Measurements from ENCODE around the gene TNIK.
"Not testable (repeated sequence)": the region's sequence is repeated elsewhere in the genome, so short reads cannot be mapped to it uniquely, and the experiment has no call there.

The TNIK gene

GRCh38 chr3:171430530-171430929 is 29.7 kb downstream of the TNIK start:
- no peak for DNase-seq (ENCODE audit: insufficient read length)
- no peak for FAIRE-seq
- TF ChIP-seq TAF1 (IDR thresholded peaks at IDR 0.05; ENCODE audit: borderline replicate concordance, low read depth, low read length) = no peak
- no peak for TF ChIP-seq POLR2AphosphoS5 (IDR thresholded peaks at IDR 0.05; ENCODE audit: low read depth, low read length)
- TF ChIP-seq POLR2A (IDR thresholded peaks at IDR 0.05; ENCODE audit: low read depth, low read length) = no peak

- DNase-seq (ENCODE audit: insufficient read length) = no peak
- FAIRE-seq = no peak
- TF ChIP-seq TAF1 (IDR thresholded peaks at IDR 0.05; ENCODE audit: borderline replicate concordance, low read depth, low read length) (no peak), POLR2AphosphoS5 (IDR thresholded peaks at IDR 0.05; ENCODE audit: low read depth, low read length) (no peak), POLR2A (IDR thresholded peaks at IDR 0.05; ENCODE audit: low read depth, low read length) (no peak)
Measured at GRCh38 chr3:171429635-171430034, 30.6 kb downstream of the TNIK start.

- FAIRE-seq (no peak), DNase-seq (ENCODE audit: insufficient read length) (no peak)
- no peak for TF ChIP-seq POLR2AphosphoS5 (IDR thresholded peaks at IDR 0.05; ENCODE audit: low read depth, low read length)
- TF ChIP-seq TAF1 (IDR thresholded peaks at IDR 0.05; ENCODE audit: borderline replicate concordance, low read depth, low read length) = no peak
- no peak for TF ChIP-seq POLR2A (IDR thresholded peaks at IDR 0.05; ENCODE audit: low read depth, low read length)
Measured at GRCh38 chr3:171428892-171429291, 31.3 kb downstream of the TNIK start.

GRCh38 chr3:171428321-171428787 is 31.9 kb downstream of the TNIK start:
- DNase-seq (ENCODE audit: insufficient read length) (no peak), FAIRE-seq (no peak)
- TF ChIP-seq TAF1 (IDR thresholded peaks at IDR 0.05; ENCODE audit: borderline replicate concordance, low read depth, low read length) = no peak
- no peak for TF ChIP-seq POLR2AphosphoS5 (IDR thresholded peaks at IDR 0.05; ENCODE audit: low read depth, low read length)
- no peak for TF ChIP-seq POLR2A (IDR thresholded peaks at IDR 0.05; ENCODE audit: low read depth, low read length)

- DNase-seq (ENCODE audit: insufficient read length) (no peak), FAIRE-seq (no peak)
- TF ChIP-seq POLR2A (IDR thresholded peaks at IDR 0.05; ENCODE audit: low read depth, low read length) (no peak), TAF1 (IDR thresholded peaks at IDR 0.05; ENCODE audit: borderline replicate concordance, low read depth, low read length) (no peak), POLR2AphosphoS5 (IDR thresholded peaks at IDR 0.05; ENCODE audit: low read depth, low read length) (no peak)
Measured at GRCh38 chr3:171427771-171428320, 32.4 kb downstream of the TNIK start.

GRCh38 chr3:171424063-171424462 is 36.1 kb downstream of the TNIK start:
- FAIRE-seq; DNase-seq (ENCODE audit: insufficient read length): not testable (repeated sequence)

GRCh38 chr3:171422855-171423254 is 37.4 kb downstream of the TNIK start:
- not testable (repeated sequence) for DNase-seq (ENCODE audit: insufficient read length); FAIRE-seq

- FAIRE-seq = no peak
- TF ChIP-seq POLR2AphosphoS5 (IDR thresholded peaks at IDR 0.05; ENCODE audit: low read depth, low read length) (no peak), POLR2A (IDR thresholded peaks at IDR 0.05; ENCODE audit: low read depth, low read length) (no peak), TAF1 (IDR thresholded peaks at IDR 0.05; ENCODE audit: borderline replicate concordance, low read depth, low read length) (no peak)
Measured at GRCh38 chr3:171420667-171421066, 39.5 kb downstream of the TNIK start.

GRCh38 chr3:171419457-171419856 is 40.7 kb downstream of the TNIK start:
- TF ChIP-seq POLR2AphosphoS5 (IDR thresholded peaks at IDR 0.05; ENCODE audit: low read depth, low read length) = no peak
- no peak for FAIRE-seq
- no peak for DNase-seq (ENCODE audit: insufficient read length)

More at GRCh38 chr3:171420667-171421066, 39.5 kb downstream of the TNIK start:
- DNase-seq (ENCODE audit: insufficient read length) = no peak

- no peak for TF ChIP-seq TAF1 (IDR thresholded peaks at IDR 0.05; ENCODE audit: borderline replicate concordance, low read depth, low read length)
- TF ChIP-seq POLR2A (IDR thresholded peaks at IDR 0.05; ENCODE audit: low read depth, low read length) = no peak
- no peak for DNase-seq (ENCODE audit: insufficient read length)
- FAIRE-seq = no peak
Measured at GRCh38 chr3:171417813-171418212, 42.4 kb downstream of the TNIK start.

- TF ChIP-seq POLR2A (IDR thresholded peaks at IDR 0.05; ENCODE audit: low read depth, low read length) (no peak), TAF1 (IDR thresholded peaks at IDR 0.05; ENCODE audit: borderline replicate concordance, low read depth, low read length) (no peak), POLR2AphosphoS5 (IDR thresholded peaks at IDR 0.05; ENCODE audit: low read depth, low read length) (no peak)
- FAIRE-seq = no peak
- no peak for DNase-seq (ENCODE audit: insufficient read length)
Measured at GRCh38 chr3:171417137-171417536, 43.1 kb downstream of the TNIK start.

- DNase-seq (ENCODE audit: insufficient read length) (no peak), FAIRE-seq (no peak)
- TF ChIP-seq POLR2A (IDR thresholded peaks at IDR 0.05; ENCODE audit: low read depth, low read length) (no peak), TAF1 (IDR thresholded peaks at IDR 0.05; ENCODE audit: borderline replicate concordance, low read depth, low read length) (no peak), POLR2AphosphoS5 (IDR thresholded peaks at IDR 0.05; ENCODE audit: low read depth, low read length) (no peak)
Measured at GRCh38 chr3:171416666-171417065, 43.5 kb downstream of the TNIK start.

GRCh38 chr3:171416061-171416460 is 44.1 kb downstream of the TNIK start:
- no peak for FAIRE-seq
- no peak for DNase-seq (ENCODE audit: insufficient read length)
- TF ChIP-seq TAF1 (IDR thresholded peaks at IDR 0.05; ENCODE audit: borderline replicate concordance, low read depth, low read length) = no peak
- TF ChIP-seq POLR2AphosphoS5 (IDR thresholded peaks at IDR 0.05; ENCODE audit: low read depth, low read length) = no peak
- no peak for TF ChIP-seq POLR2A (IDR thresholded peaks at IDR 0.05; ENCODE audit: low read depth, low read length)

Measured in GM12892 (cell line).